ENCODE results near the gene SYNE1.
"Not testable (repeated sequence)": the region's sequence is repeated elsewhere in the genome, so short reads cannot be mapped to it uniquely, and the experiment has no call there.

Gene SYNE1

GRCh38 chr6:152631376-152631775, 5.8 kb downstream of the SYNE1 start:
- H3K36me3 ChIP-seq (ENCODE audit: control insufficient read depth, insufficient read depth, low read length) = no peaks in the 10 kb centered on the region
- DNase-seq = no peak
- H3K4me1 ChIP-seq (ENCODE audit: control insufficient read depth, insufficient read depth, low read length, poor library complexity, severe bottlenecking) = no peaks in the 10 kb centered on the region
- H3K27ac ChIP-seq (ENCODE audit: insufficient read depth, low read length, poor library complexity, severe bottlenecking) = no peak overlapping the region
- H3K9me3 ChIP-seq (ENCODE audit: control insufficient read depth, low read length) = no peaks in the 10 kb centered on the region
- peaks cover 3% of the 10 kb centered on the region for H3K27me3 ChIP-seq (replicated peaks; ENCODE audit: control insufficient read depth, insufficient read depth, low read length, poor library complexity, severe bottlenecking)
- no peak overlapping the region for H3K4me3 ChIP-seq (ENCODE audit: insufficient read depth, low read depth, low read length, poor library complexity, severe bottlenecking)

- no peak overlapping the region for H3K27ac ChIP-seq (ENCODE audit: insufficient read depth, low read length, poor library complexity, severe bottlenecking)
- no peaks in the 10 kb centered on the region for H3K27me3 ChIP-seq (replicated peaks; ENCODE audit: control insufficient read depth, insufficient read depth, low read length, poor library complexity, severe bottlenecking)
- H3K36me3 ChIP-seq (ENCODE audit: control insufficient read depth, insufficient read depth, low read length) = no peaks in the 10 kb centered on the region
- H3K4me3 ChIP-seq (ENCODE audit: insufficient read depth, low read depth, low read length, poor library complexity, severe bottlenecking) = no peak overlapping the region
- H3K9me3 ChIP-seq (ENCODE audit: control insufficient read depth, low read length) = no peaks in the 10 kb centered on the region
- no peaks in the 10 kb centered on the region for H3K4me1 ChIP-seq (ENCODE audit: control insufficient read depth, insufficient read depth, low read length, poor library complexity, severe bottlenecking)
- DNase-seq = no peak
These were observed 6.3 kb downstream of the SYNE1 start for GRCh38 chr6:152630832-152631231.

GRCh38 chr6:152625213-152625612, 11.9 kb downstream of the SYNE1 start:
- no peak overlapping the region for H3K27ac ChIP-seq (ENCODE audit: insufficient read depth, low read length, poor library complexity, severe bottlenecking)
- H3K4me3 ChIP-seq (ENCODE audit: insufficient read depth, low read depth, low read length, poor library complexity, severe bottlenecking) = no peak overlapping the region
- H3K9me3 ChIP-seq (ENCODE audit: control insufficient read depth, low read length) = no peaks in the 10 kb centered on the region
- H3K36me3 ChIP-seq (ENCODE audit: control insufficient read depth, insufficient read depth, low read length) = no peaks in the 10 kb centered on the region
- H3K27me3 ChIP-seq (replicated peaks; ENCODE audit: control insufficient read depth, insufficient read depth, low read length, poor library complexity, severe bottlenecking) = no peaks in the 10 kb centered on the region
- DNase-seq = no peak
- H3K4me1 ChIP-seq (ENCODE audit: control insufficient read depth, insufficient read depth, low read length, poor library complexity, severe bottlenecking) = no peaks in the 10 kb centered on the region

GRCh38 chr6:152614776-152615175, 22.4 kb downstream of the SYNE1 start:
- H3K4me1 ChIP-seq (ENCODE audit: control insufficient read depth, insufficient read depth, low read length, poor library complexity, severe bottlenecking) = not testable (repeated sequence)

GRCh38 chr6:152609125-152609670, 28.0 kb downstream of the SYNE1 start:
- Histone ChIP-seq H3K27ac (ENCODE audit: insufficient read depth, low read length, poor library complexity, severe bottlenecking) (no peak overlapping the region), H3K4me1 (ENCODE audit: control insufficient read depth, insufficient read depth, low read length, poor library complexity, severe bottlenecking) (no peaks in the 10 kb centered on the region), H3K27me3 (replicated peaks; ENCODE audit: control insufficient read depth, insufficient read depth, low read length, poor library complexity, severe bottlenecking) (no peaks in the 10 kb centered on the region), H3K4me3 (ENCODE audit: insufficient read depth, low read depth, low read length, poor library complexity, severe bottlenecking) (no peak overlapping the region), H3K36me3 (ENCODE audit: control insufficient read depth, insufficient read depth, low read length) (no peaks in the 10 kb centered on the region), H3K9me3 (ENCODE audit: control insufficient read depth, low read length) (no peaks in the 10 kb centered on the region)
- no peak for DNase-seq

More at GRCh38 chr6:152614776-152615175, 22.4 kb downstream of the SYNE1 start:
- H3K9me3 ChIP-seq (ENCODE audit: control insufficient read depth, low read length); H3K27ac ChIP-seq (ENCODE audit: insufficient read depth, low read length, poor library complexity, severe bottlenecking); H3K27me3 ChIP-seq (replicated peaks; ENCODE audit: control insufficient read depth, insufficient read depth, low read length, poor library complexity, severe bottlenecking); H3K36me3 ChIP-seq (ENCODE audit: control insufficient read depth, insufficient read depth, low read length); H3K4me3 ChIP-seq (ENCODE audit: insufficient read depth, low read depth, low read length, poor library complexity, severe bottlenecking); DNase-seq: not testable (repeated sequence)

- Histone ChIP-seq H3K27ac (ENCODE audit: insufficient read depth, low read length, poor library complexity, severe bottlenecking) (no peak overlapping the region), H3K4me1 (ENCODE audit: control insufficient read depth, insufficient read depth, low read length, poor library complexity, severe bottlenecking) (no peaks in the 10 kb centered on the region), H3K9me3 (ENCODE audit: control insufficient read depth, low read length) (no peaks in the 10 kb centered on the region), H3K4me3 (ENCODE audit: insufficient read depth, low read depth, low read length, poor library complexity, severe bottlenecking) (no peak overlapping the region), H3K36me3 (ENCODE audit: control insufficient read depth, insufficient read depth, low read length) (no peaks in the 10 kb centered on the region), H3K27me3 (replicated peaks; ENCODE audit: control insufficient read depth, insufficient read depth, low read length, poor library complexity, severe bottlenecking) (no peaks in the 10 kb centered on the region)
- no peak for DNase-seq
These were observed 31.2 kb downstream of the SYNE1 start for GRCh38 chr6:152605941-152606340.

- DNase-seq = no peak
- Histone ChIP-seq H3K4me1 (ENCODE audit: control insufficient read depth, insufficient read depth, low read length, poor library complexity, severe bottlenecking) (no peaks in the 10 kb centered on the region), H3K9me3 (ENCODE audit: control insufficient read depth, low read length) (no peaks in the 10 kb centered on the region)
These were observed 31.8 kb downstream of the SYNE1 start for GRCh38 chr6:152605342-152605741.

GRCh38 chr6:152603911-152604310, 33.3 kb downstream of the SYNE1 start:
- Histone ChIP-seq H3K27ac (ENCODE audit: insufficient read depth, low read length, poor library complexity, severe bottlenecking) (no peak overlapping the region), H3K9me3 (ENCODE audit: control insufficient read depth, low read length) (no peaks in the 10 kb centered on the region), H3K4me3 (ENCODE audit: insufficient read depth, low read depth, low read length, poor library complexity, severe bottlenecking) (no peak overlapping the region), H3K4me1 (ENCODE audit: control insufficient read depth, insufficient read depth, low read length, poor library complexity, severe bottlenecking) (no peaks in the 10 kb centered on the region), H3K36me3 (ENCODE audit: control insufficient read depth, insufficient read depth, low read length) (no peaks in the 10 kb centered on the region), H3K27me3 (replicated peaks; ENCODE audit: control insufficient read depth, insufficient read depth, low read length, poor library complexity, severe bottlenecking) (no peaks in the 10 kb centered on the region)
- DNase-seq = no peak

More at GRCh38 chr6:152605342-152605741, 31.8 kb downstream of the SYNE1 start:
- Histone ChIP-seq H3K27ac (ENCODE audit: insufficient read depth, low read length, poor library complexity, severe bottlenecking) (no peak overlapping the region), H3K36me3 (ENCODE audit: control insufficient read depth, insufficient read depth, low read length) (no peaks in the 10 kb centered on the region), H3K4me3 (ENCODE audit: insufficient read depth, low read depth, low read length, poor library complexity, severe bottlenecking) (no peak overlapping the region), H3K27me3 (replicated peaks; ENCODE audit: control insufficient read depth, insufficient read depth, low read length, poor library complexity, severe bottlenecking) (no peaks in the 10 kb centered on the region)

GRCh38 chr6:152600022-152600421, 37.1 kb downstream of the SYNE1 start:
- Histone ChIP-seq H3K27ac (ENCODE audit: insufficient read depth, low read length, poor library complexity, severe bottlenecking) (no peak overlapping the region), H3K4me3 (ENCODE audit: insufficient read depth, low read depth, low read length, poor library complexity, severe bottlenecking) (no peak overlapping the region), H3K9me3 (ENCODE audit: control insufficient read depth, low read length) (no peaks in the 10 kb centered on the region), H3K4me1 (ENCODE audit: control insufficient read depth, insufficient read depth, low read length, poor library complexity, severe bottlenecking) (no peaks in the 10 kb centered on the region), H3K27me3 (replicated peaks; ENCODE audit: control insufficient read depth, insufficient read depth, low read length, poor library complexity, severe bottlenecking) (no peaks in the 10 kb centered on the region), H3K36me3 (ENCODE audit: control insufficient read depth, insufficient read depth, low read length) (no peaks in the 10 kb centered on the region)
- no peak for DNase-seq

- Histone ChIP-seq H3K27ac (ENCODE audit: insufficient read depth, low read length, poor library complexity, severe bottlenecking) (no peak overlapping the region), H3K27me3 (replicated peaks; ENCODE audit: control insufficient read depth, insufficient read depth, low read length, poor library complexity, severe bottlenecking) (no peaks in the 10 kb centered on the region), H3K4me3 (ENCODE audit: insufficient read depth, low read depth, low read length, poor library complexity, severe bottlenecking) (no peak overlapping the region), H3K36me3 (ENCODE audit: control insufficient read depth, insufficient read depth, low read length) (no peaks in the 10 kb centered on the region), H3K9me3 (ENCODE audit: control insufficient read depth, low read length) (no peaks in the 10 kb centered on the region), H3K4me1 (ENCODE audit: control insufficient read depth, insufficient read depth, low read length, poor library complexity, severe bottlenecking) (no peaks in the 10 kb centered on the region)
- no peak for DNase-seq
These were observed 38.1 kb downstream of the SYNE1 start for GRCh38 chr6:152598901-152599537.

Measured in effector memory CD4-positive, alpha-beta T cell (primary cell).